Keratinocyte (primary cell): ENCODE results near the gene SNX21. TPM values are rescaled to one million over a fixed set of nuclear protein-coding genes. Genes with fewer than 3 reads are reported as not detected.

Source experiments
- DNase-seq: peaks from one replicate; pipeline ENCODE4 v3.0.0-alpha.2; 2011; ENCODE audit warnings: low read depth, missing footprints, low spot score
- FAIRE-seq: peaks from 2 replicates; lab custom pipeline; 2011; peaks lifted over from hg19 to GRCh38; lab: Jason Lieb, UNC
- H2AFZ ChIP-seq: 2 replicates; pipeline ENCODE4 v1.6.0; 2012; ENCODE audit warnings: low read length, control low read depth, inconsistent platforms; ENCODE audit not compliant: control insufficient read depth
- H3K27ac ChIP-seq: 2 replicates; pipeline ENCODE4 v1.5.1; 2011; ENCODE audit warnings: low read length; ENCODE audit not compliant: control insufficient read depth, insufficient read depth
- H3K27me3 ChIP-seq: 3 replicates; pipeline ENCODE4 v1.6.0; 2011; ENCODE audit warnings: low read length; ENCODE audit not compliant: control insufficient read depth, insufficient read depth; ENCODE audit errors: extremely low read depth
- H3K36me3 ChIP-seq, 2 experiments: 2 replicates in 1 of 2; 3 replicates in 1 of 2; pipeline ENCODE4 v1.5.1; 2011; ENCODE audit warnings: low read length in 2 of 2, mild to moderate bottlenecking in 1 of 2; ENCODE audit not compliant: control insufficient read depth in 2 of 2, insufficient read depth in 2 of 2; ENCODE audit errors: extremely low read depth in 1 of 2
- H3K4me1 ChIP-seq: 3 replicates; pipeline ENCODE4 v1.5.1; 2011; ENCODE audit warnings: low read length; ENCODE audit not compliant: control insufficient read depth, insufficient read depth; ENCODE audit errors: extremely low read depth
- H3K4me2 ChIP-seq: 3 replicates; pipeline ENCODE4 v1.6.0; 2011; ENCODE audit warnings: low read depth, low read length; ENCODE audit not compliant: control insufficient read depth, insufficient read depth; ENCODE audit errors: extremely low read depth
- H3K4me3 ChIP-seq, 3 experiments: fragments of 200-600 bp in 1 of 3; sonication (generic) in 1 of 3; 2 replicates in 2 of 3; 3 replicates in 1 of 3; pipeline ENCODE4 v1.5.1; 2011 to 2016; ENCODE audit warnings: low read length in 3 of 3, mild to moderate bottlenecking in 3 of 3, control low read depth in 2 of 3, inconsistent platforms in 1 of 3, low read depth in 1 of 3, mixed read lengths in 1 of 3, mixed run types in 1 of 3, moderate library complexity in 1 of 3; ENCODE audit not compliant: control insufficient read depth in 2 of 3, insufficient read depth in 2 of 3; ENCODE audit errors: extremely low read depth in 1 of 3
- H3K79me2 ChIP-seq: 2 replicates; pipeline ENCODE4 v1.6.0; 2012; ENCODE audit warnings: low read length; ENCODE audit not compliant: control insufficient read depth, insufficient read depth
- H3K9ac ChIP-seq: 3 replicates; pipeline ENCODE4 v1.6.0; 2011; ENCODE audit warnings: low read length; ENCODE audit not compliant: control insufficient read depth, insufficient read depth; ENCODE audit errors: extremely low read depth
- H3K9me1 ChIP-seq: 3 replicates; pipeline ENCODE4 v1.6.0; 2011; ENCODE audit warnings: low read length; ENCODE audit not compliant: control insufficient read depth, insufficient read depth; ENCODE audit errors: extremely low read depth
- H3K9me3 ChIP-seq: 2 replicates; pipeline ENCODE4 v1.5.1; 2012; ENCODE audit warnings: low read depth, low read length; ENCODE audit not compliant: control insufficient read depth
- H4K20me1 ChIP-seq: 3 replicates; pipeline ENCODE4 v1.6.0; 2011; ENCODE audit warnings: low read length; ENCODE audit not compliant: control insufficient read depth, insufficient read depth; ENCODE audit errors: extremely low read depth
- EZH2 ChIP-seq: IDR thresholded peaks from one replicate; pipeline ENCODE4 v1.6.1; 2012; ENCODE audit warnings: inconsistent platforms, mild to moderate bottlenecking, low read length, moderate library complexity
- dilution Hi-C: fragments of 300-500 bp; cut with MboI; formaldehyde crosslinking; loops from one replicate; pipeline ENCODE4 v1.7.0; 2020; ENCODE audit warnings: low sequenced_read_pairs; ENCODE audit not compliant: extremely low pct_ligation_motif_present
- polyA plus RNA-seq, 5 experiments: library from polyadenylated mRNA; depleted of rRNA in 3 of 5; stranded (reverse) in 3 of 5; stranded (forward) in 1 of 5; unstranded in 1 of 5; fragments of >200 nt; gene quantifications; 1 replicate in 1 of 5; 2 replicates in 3 of 5; 3 replicates in 1 of 5; pipeline versions ENCODE4 v1.2.1 to v1.2.3, GENCODE V29; 2011 to 2012; ENCODE audit warnings: missing spikeins in 2 of 5, low read depth in 1 of 5, low replicate concordance in 1 of 5
- TF ChIP-seq, protein P1 (sequence below), 3 experiments: IDR thresholded peaks in 1 of 3; conservative IDR thresholded peaks in 1 of 3; optimal IDR thresholded peaks in 1 of 3; 2 replicates in 2 of 3; 3 replicates in 1 of 3; pipeline versions ENCODE3 to v1.5.1; 2011; ENCODE audit warnings: low read length in 3 of 3, mild to moderate bottlenecking in 3 of 3, moderate library complexity in 2 of 3, control low read depth in 1 of 3, inconsistent platforms in 1 of 3; ENCODE audit not compliant: insufficient read depth in 2 of 3; ENCODE audit errors: extremely low read depth in 1 of 3

SNX21 gene
- polyA plus RNA-seq, 1 donor (not counting 4 experiments of a cell fraction or from before 2014, with no cell fraction given): 5.2 TPM

DNA sequence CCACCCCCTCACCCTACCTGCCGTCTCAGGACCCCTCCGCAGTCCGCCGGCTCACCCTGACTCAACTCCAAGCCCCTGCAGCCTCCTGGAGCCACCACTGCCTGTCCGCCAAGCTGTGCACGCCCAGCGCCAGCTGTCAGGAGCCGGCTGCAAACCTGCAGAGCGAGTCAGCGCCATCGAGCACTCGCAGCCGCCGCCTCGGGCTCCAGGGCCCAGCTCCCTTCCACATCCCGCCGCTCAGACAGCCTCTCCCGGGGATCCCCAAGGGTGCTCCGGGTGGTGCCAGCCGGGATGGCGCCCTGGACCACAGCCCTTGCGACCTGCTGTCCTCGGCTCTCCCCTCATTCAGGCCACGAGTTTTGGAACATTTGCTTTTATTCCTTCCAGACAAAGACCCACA is 10.7 kb upstream of the SNX21 start:
- peak overlapping the region in 1 of 3 experiments; percentile 7 for H3K4me3 ChIP-seq

DNA sequence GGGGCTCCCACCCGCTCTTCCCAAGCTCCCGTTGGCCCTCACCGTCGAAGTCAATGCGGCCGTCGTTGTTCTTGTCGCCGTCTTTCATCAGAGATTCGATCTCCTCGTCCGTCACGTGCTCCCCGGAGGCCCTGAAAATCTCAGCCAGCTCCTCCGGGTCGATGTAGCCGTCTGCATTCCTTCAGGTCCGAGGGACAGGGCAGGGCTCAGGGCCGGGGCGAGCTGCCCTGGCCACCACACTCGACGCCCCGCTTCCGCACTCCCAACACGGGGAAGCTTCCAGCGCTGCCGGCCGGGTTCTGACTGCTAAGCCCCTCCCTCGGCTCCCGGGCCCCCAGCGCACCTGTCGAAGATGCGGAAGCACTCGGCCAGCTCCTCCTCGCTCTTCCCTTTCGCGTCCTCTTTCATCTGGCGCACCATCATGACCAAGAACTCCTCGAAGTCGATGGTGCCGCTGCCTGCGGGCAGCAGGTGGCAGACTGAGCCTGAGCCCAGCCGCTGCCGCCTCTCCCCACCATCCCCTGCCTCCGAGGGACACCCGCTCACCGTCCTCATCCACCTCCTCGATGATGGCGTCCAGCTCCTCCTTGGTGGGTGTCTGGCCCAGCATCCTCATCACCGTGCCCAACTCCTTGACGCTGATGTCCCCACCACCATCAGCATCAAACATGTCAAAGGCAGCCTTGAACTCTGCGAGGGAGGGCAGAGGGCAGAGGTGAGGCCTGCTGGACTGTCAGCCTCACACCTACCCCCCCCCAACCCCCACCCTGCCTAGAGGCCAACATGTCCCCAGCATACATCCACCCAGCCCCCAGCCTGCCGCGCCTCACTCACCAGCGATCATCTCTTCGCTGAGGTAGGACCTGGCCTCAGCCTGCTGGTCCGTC is 9.4 kb upstream of the SNX21 start:
- no peaks in the 10 kb centered on the region for H3K79me2 ChIP-seq
- H3K4me1 ChIP-seq: peaks cover 11% of the 10 kb centered on the region
- H3K27ac ChIP-seq: no peak overlapping the region
- FAIRE-seq (no peak), DNase-seq (no peak)
- no peaks in the 10 kb centered on the region for H3K9me1 ChIP-seq
- no peaks in the 10 kb centered on the region for H4K20me1 ChIP-seq
- no peaks in the 10 kb centered on the region for H3K9me3 ChIP-seq
- H3K27me3 ChIP-seq: peaks cover 16% of the 10 kb centered on the region
- H3K36me3 ChIP-seq: no peaks in the 10 kb centered on the region
- peak overlapping the region; percentile 41 for H3K4me2 ChIP-seq
- dilution Hi-C loops: no loop called here
- peak overlapping the region; percentile 56 for H2AFZ ChIP-seq
- peak overlapping the region in 1 of 3 experiments; percentile 37 for H3K4me3 ChIP-seq
- no peak overlapping the region for H3K9ac ChIP-seq
- TF ChIP-seq, protein P1, sequence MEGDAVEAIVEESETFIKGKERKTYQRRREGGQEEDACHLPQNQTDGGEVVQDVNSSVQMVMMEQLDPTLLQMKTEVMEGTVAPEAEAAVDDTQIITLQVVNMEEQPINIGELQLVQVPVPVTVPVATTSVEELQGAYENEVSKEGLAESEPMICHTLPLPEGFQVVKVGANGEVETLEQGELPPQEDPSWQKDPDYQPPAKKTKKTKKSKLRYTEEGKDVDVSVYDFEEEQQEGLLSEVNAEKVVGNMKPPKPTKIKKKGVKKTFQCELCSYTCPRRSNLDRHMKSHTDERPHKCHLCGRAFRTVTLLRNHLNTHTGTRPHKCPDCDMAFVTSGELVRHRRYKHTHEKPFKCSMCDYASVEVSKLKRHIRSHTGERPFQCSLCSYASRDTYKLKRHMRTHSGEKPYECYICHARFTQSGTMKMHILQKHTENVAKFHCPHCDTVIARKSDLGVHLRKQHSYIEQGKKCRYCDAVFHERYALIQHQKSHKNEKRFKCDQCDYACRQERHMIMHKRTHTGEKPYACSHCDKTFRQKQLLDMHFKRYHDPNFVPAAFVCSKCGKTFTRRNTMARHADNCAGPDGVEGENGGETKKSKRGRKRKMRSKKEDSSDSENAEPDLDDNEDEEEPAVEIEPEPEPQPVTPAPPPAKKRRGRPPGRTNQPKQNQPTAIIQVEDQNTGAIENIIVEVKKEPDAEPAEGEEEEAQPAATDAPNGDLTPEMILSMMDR (optimal IDR thresholded peaks at IDR 0.05 in 1 of 3, IDR thresholded peaks at IDR 0.05 in 1 of 3, conservative IDR thresholded peaks at IDR 0.05 in 1 of 3; ENCODE audit: extremely low read depth in 1 of 3, insufficient read depth in 2 of 3, low read length in 3 of 3): peak; percentile 42 to 79 (median 61)
- TF ChIP-seq EZH2: no peak

More for the DNA sequence above, 10.7 kb upstream of the SNX21 start:
- dilution Hi-C loops: no loop called here
- Histone ChIP-seq H2AFZ (no peak overlapping the region), H3K27me3 (peaks cover 16% of the 10 kb centered on the region), H3K79me2 (no peaks in the 10 kb centered on the region), H3K9me1 (no peaks in the 10 kb centered on the region), H3K4me1 (peaks cover 11% of the 10 kb centered on the region), H3K9me3 (no peaks in the 10 kb centered on the region), H4K20me1 (no peaks in the 10 kb centered on the region), H3K36me3 (no peaks in the 10 kb centered on the region), H3K9ac (no peak overlapping the region), H3K27ac (no peak overlapping the region), H3K4me2 (peak overlapping the region; percentile 44)
- DNase-seq (no peak), FAIRE-seq (no peak)
- TF ChIP-seq EZH2: no peak
- TF ChIP-seq, protein P1 (optimal IDR thresholded peaks at IDR 0.05 in 1 of 3, IDR thresholded peaks at IDR 0.05 in 1 of 3, conservative IDR thresholded peaks at IDR 0.05 in 1 of 3; ENCODE audit: extremely low read depth in 1 of 3, insufficient read depth in 2 of 3, low read length in 3 of 3): no peak
